Osteoblast (primary cell): ENCODE measurements around the gene ZRANB1. TPM values are rescaled to one million over a fixed set of nuclear protein-coding genes. Genes with fewer than 3 reads are reported as not detected.
A peak's percentile ranks its signal among the peaks of the same experiment; 100 is the strongest.

Source experiments
- DNase-seq: peaks from one replicate; pipeline ENCODE4 v3.0.0; 2011; ENCODE audit warnings: low spot score, mixed read lengths; ENCODE audit not compliant: insufficient read length; ENCODE audit errors: missing footprints
- H2AFZ ChIP-seq: 2 replicates; pipeline ENCODE4 v1.6.0; 2011; ENCODE audit warnings: mild to moderate bottlenecking, low read length
- H3K27ac ChIP-seq: 2 replicates; pipeline ENCODE4 v1.5.1; 2011; ENCODE audit warnings: mild to moderate bottlenecking, low read depth, low read length, moderate library complexity
- H3K27me3 ChIP-seq: 2 replicates; pipeline ENCODE4 v1.6.0; 2012; ENCODE audit warnings: mild to moderate bottlenecking, control low read depth, inconsistent platforms, low read length, moderate library complexity; ENCODE audit not compliant: insufficient read depth
- H3K36me3 ChIP-seq: 2 replicates; pipeline ENCODE4 v1.5.1; 2011; ENCODE audit warnings: mild to moderate bottlenecking, low read length, control low read depth, moderate library complexity; ENCODE audit not compliant: insufficient read depth
- H3K4me1 ChIP-seq: 2 replicates; pipeline ENCODE4 v1.5.1; 2011; ENCODE audit warnings: mild to moderate bottlenecking, low read length, control low read depth, moderate library complexity; ENCODE audit not compliant: insufficient read depth
- H3K4me2 ChIP-seq: 2 replicates; pipeline ENCODE4 v1.6.0; 2011; ENCODE audit warnings: mild to moderate bottlenecking, low read length; ENCODE audit not compliant: insufficient read depth
- H3K4me3 ChIP-seq: fragments of 200-600 bp; sonication (generic); 3 replicates; pipeline ENCODE4 v1.5.1; 2012; ENCODE audit warnings: mild to moderate bottlenecking, low read length, inconsistent platforms; ENCODE audit not compliant: insufficient read depth
- H3K79me2 ChIP-seq: 2 replicates; pipeline ENCODE4 v1.6.0; 2012; ENCODE audit warnings: mild to moderate bottlenecking, low read length, control low read depth, inconsistent platforms; ENCODE audit not compliant: insufficient read depth
- H3K9me3 ChIP-seq: 2 replicates; pipeline ENCODE4 v1.5.1; 2011; ENCODE audit warnings: low read depth, low read length, control low read depth
- H4K20me1 ChIP-seq: 2 replicates; pipeline ENCODE4 v1.6.0; 2012; ENCODE audit warnings: mild to moderate bottlenecking, low read length, control low read depth; ENCODE audit not compliant: insufficient read depth
- CTCF ChIP-seq: IDR thresholded peaks from 2 replicates; pipeline ENCODE4 v1.5.1; 2011; ENCODE audit warnings: mild to moderate bottlenecking, low read depth, low read length, moderate library complexity; ENCODE audit errors: extremely low read depth
- total RNA-seq: library from RNA; depleted of rRNA; stranded (reverse); fragments of >200 nt; gene quantifications from 2 replicates; pipeline ENCODE4 v1.2.3, GENCODE V29; 2012

Gene ZRANB1
- total RNA-seq, 1 donor: 34.7 TPM

DNA sequence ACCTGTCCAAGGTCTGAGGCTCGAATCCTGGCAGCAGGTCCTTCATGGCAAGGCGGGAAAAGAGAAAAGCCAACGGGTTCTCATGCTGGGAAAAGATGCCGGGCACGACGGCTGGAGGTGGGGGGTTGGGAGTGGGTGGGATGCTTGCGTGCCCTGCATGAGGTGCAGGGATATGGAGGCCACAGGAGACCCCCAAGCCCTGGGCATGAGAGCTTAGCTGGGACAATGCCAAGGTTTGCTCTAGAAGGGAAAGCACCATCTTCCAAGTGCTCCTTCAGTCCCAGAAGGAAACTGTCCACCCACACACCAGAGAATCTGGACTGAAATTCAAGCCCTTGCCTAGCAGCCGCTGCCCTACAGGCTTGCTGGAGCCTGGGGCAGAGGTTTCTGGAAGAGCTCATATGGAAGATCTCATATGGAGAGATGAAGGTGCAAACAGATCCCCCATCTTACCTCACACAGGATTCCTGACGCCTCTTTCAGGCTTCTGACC is 64.3 kb downstream of the ZRANB1 start:
- H3K4me1 ChIP-seq: no peaks in the 10 kb centered on the region
- H4K20me1 ChIP-seq: peaks cover 41% of the 10 kb centered on the region
- peaks cover 69% of the 10 kb centered on the region for H3K79me2 ChIP-seq
- H3K27ac ChIP-seq: no peak overlapping the region
- H3K9me3 ChIP-seq: no peaks in the 10 kb centered on the region
- DNase-seq: peak; percentile 91
- H3K4me3 ChIP-seq: no peak overlapping the region
- no peaks in the 10 kb centered on the region for H3K27me3 ChIP-seq
- H2AFZ ChIP-seq: no peak overlapping the region
- H3K4me2 ChIP-seq: no peak overlapping the region
- peaks cover 17% of the 10 kb centered on the region for H3K36me3 ChIP-seq
- TF ChIP-seq CTCF: no peak

- Histone ChIP-seq H3K4me2 (no peak overlapping the region), H3K79me2 (peaks cover 69% of the 10 kb centered on the region), H3K9me3 (no peaks in the 10 kb centered on the region), H3K27me3 (no peaks in the 10 kb centered on the region), H2AFZ (no peak overlapping the region), H3K4me3 (no peak overlapping the region), H3K4me1 (no peaks in the 10 kb centered on the region), H3K27ac (peak overlapping the region; percentile 12), H3K36me3 (peaks cover 15% of the 10 kb centered on the region), H4K20me1 (peaks cover 41% of the 10 kb centered on the region)
- DNase-seq: peak; percentile 74
- TF ChIP-seq CTCF: no peak
Observed at GRCh38 chr10:125006921-125007426, 65.1 kb downstream of the ZRANB1 start.

- Histone ChIP-seq H3K27ac (peak overlapping the region; percentile 12), H4K20me1 (peaks cover 41% of the 10 kb centered on the region), H3K27me3 (no peaks in the 10 kb centered on the region), H3K4me2 (no peak overlapping the region), H3K9me3 (no peaks in the 10 kb centered on the region), H3K36me3 (peaks cover 11% of the 10 kb centered on the region), H3K4me3 (no peak overlapping the region), H3K4me1 (no peaks in the 10 kb centered on the region), H3K79me2 (peaks cover 72% of the 10 kb centered on the region), H2AFZ (no peak overlapping the region)
- no peak for TF ChIP-seq CTCF
- peak; percentile 31 for DNase-seq
Observed at GRCh38 chr10:125007436-125007835, 65.5 kb downstream of the ZRANB1 start.

DNA sequence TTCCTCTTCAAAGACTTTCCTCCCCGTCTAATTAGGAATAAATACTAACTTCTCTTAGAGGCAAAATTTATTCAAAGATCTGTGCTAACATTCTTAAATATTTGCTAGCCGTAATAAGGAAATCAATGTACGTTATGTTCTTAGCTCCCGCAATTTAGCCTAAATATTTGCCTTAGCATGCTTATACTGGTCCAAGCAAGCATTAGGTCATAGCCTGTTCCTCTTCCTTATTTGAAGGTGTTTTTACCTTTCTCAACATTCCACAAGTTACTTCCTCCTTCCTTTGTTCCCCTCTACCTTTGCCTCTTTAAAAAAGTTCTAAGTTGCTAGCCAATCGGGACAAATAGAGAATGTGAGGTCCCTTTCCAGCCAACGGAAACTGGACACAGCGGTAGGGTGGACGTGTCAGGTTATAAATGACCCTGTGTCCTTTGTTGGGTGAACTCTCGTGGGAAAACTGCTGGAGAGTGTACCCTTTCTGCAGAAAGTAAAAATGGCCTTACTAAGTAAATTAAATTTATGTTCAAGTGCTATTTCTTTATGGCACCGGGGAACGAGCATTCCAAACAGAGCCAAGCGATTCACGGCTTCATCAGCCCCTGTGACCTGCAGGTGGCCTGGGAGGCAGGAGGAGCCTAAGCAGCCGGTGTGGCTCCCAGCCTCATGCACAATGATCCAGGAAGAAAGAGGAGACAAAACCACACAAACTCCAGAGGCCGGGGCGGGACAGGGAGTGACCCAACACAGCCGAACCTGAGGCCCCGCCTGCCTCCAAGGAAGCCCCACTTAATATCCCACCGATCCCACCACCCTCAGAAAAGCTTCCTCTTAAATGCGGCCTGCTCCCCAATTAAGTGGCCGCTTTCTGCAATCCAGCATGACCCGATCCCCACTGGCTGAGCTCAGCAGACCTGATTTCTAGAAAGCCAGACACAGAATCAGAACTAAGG is 67.0 kb downstream of the ZRANB1 start:
- DNase-seq: peak; percentile 42
- TF ChIP-seq CTCF: no peak
- H3K4me3 ChIP-seq: no peak overlapping the region
- no peak overlapping the region for H3K27ac ChIP-seq
- peaks cover 76% of the 10 kb centered on the region for H3K79me2 ChIP-seq
- no peaks in the 10 kb centered on the region for H3K4me1 ChIP-seq
- no peak overlapping the region for H3K4me2 ChIP-seq
- no peaks in the 10 kb centered on the region for H3K9me3 ChIP-seq
- no peak overlapping the region for H2AFZ ChIP-seq
- H4K20me1 ChIP-seq: peaks cover 45% of the 10 kb centered on the region
- H3K36me3 ChIP-seq: peaks cover 6% of the 10 kb centered on the region
- H3K27me3 ChIP-seq: no peaks in the 10 kb centered on the region
